Measurements from ENCODE around the gene GMEB2. TPM values are rescaled to one million over a fixed set of nuclear protein-coding genes. Genes with fewer than 3 reads are reported as not detected.

Gene GMEB2
- total RNA-seq, 6 experiments from 2014 or later: 3.2 to 7.0 (median 5.1) TPM

- H3K27ac ChIP-seq: peak within 1 kb of the TSS; percentile 65 to 83 (median 81)
- TF ChIP-seq CTCF (IDR thresholded peaks at IDR 0.05) (no peak), POLR2A (IDR thresholded peaks at IDR 0.05) (no peak)
- ATAC-seq: peak; percentile 94 to 98 (median 96)
- peaks cover 0 to 11% (median 3%) of the 10 kb centered on the region in 4 donors for H3K36me3 ChIP-seq
- peak within 1 kb of the TSS; percentile 65 to 94 (median 68) for H3K4me3 ChIP-seq
- intact Hi-C loops (cut with DNase I): no loop called here
- 3% methylated on average over 8 of the region's 73 CpGs for WGBS (ENCODE audit: insufficient coverage, low coverage, low lambda C conversion rate, missing lambda C conversion rate)
- H3K4me1 ChIP-seq: peaks cover 0 to 17% (median 6%) of the 10 kb centered on the region in 4 donors
- no peaks in the 10 kb centered on the region for H3K9me3 ChIP-seq
- DNase-seq: peak; percentile 94 to 95 (median 94)
- H3K27me3 ChIP-seq: no peaks in the 10 kb centered on the region
Observed at GRCh38 chr20:63657937-63658748, 31.2 kb upstream of the GMEB2 start, which contains the start of gene RTEL1. Gene RTEL1, plus strand, starts transcription at chr20:63658312. Its CDS starts 1,091 bp downstream, at chr20:63659403.

- intact Hi-C loops (cut with DNase I): no loop called here
- no peak for DNase-seq
- TF ChIP-seq POLR2A (IDR thresholded peaks at IDR 0.05) (no peak), CTCF (IDR thresholded peaks at IDR 0.05) (no peak)
- H3K4me1 ChIP-seq: peaks cover 0 to 20% (median 9%) of the 10 kb centered on the region in 4 donors
- H3K4me3 ChIP-seq: peak overlapping the region; percentile 65 to 94 (median 68)
- WGBS (ENCODE audit: insufficient coverage, low coverage, low lambda C conversion rate, missing lambda C conversion rate): 73% methylated on average over 8 of the region's 31 CpGs
- H3K9me3 ChIP-seq: no peaks in the 10 kb centered on the region
- peak overlapping the region; percentile 65 to 83 (median 81) for H3K27ac ChIP-seq
- peaks cover 0 to 6% of the 10 kb centered on the region in 2 donors for H3K27me3 ChIP-seq
- H3K36me3 ChIP-seq: peaks cover 0 to 10% (median 3%) of the 10 kb centered on the region in 4 donors
- no peak for ATAC-seq
Observed at GRCh38 chr20:63657260-63657936, 30.5 kb upstream of the GMEB2 start.

GRCh38 chr20:63656451-63656850 is 29.6 kb upstream of the GMEB2 start:
- TF ChIP-seq POLR2A (IDR thresholded peaks at IDR 0.05) (no peak), CTCF (IDR thresholded peaks at IDR 0.05) (no peak)
- no peaks in the 10 kb centered on the region for H3K9me3 ChIP-seq
- peaks cover 0 to 24% (median 11%) of the 10 kb centered on the region in 4 donors for H3K4me1 ChIP-seq
- no peak overlapping the region for H3K4me3 ChIP-seq
- intact Hi-C loops (cut with DNase I): no loop called here
- H3K27ac ChIP-seq: no peak overlapping the region
- DNase-seq: no peak
- H3K27me3 ChIP-seq: peaks cover 0 to 14% of the 10 kb centered on the region in 2 donors
- WGBS (ENCODE audit: insufficient coverage, low coverage, low lambda C conversion rate, missing lambda C conversion rate): 83% methylated on average over 1 of the region's 3 CpGs
- ATAC-seq: no peak
- H3K36me3 ChIP-seq: peaks cover 0 to 2% (median under 1%) of the 10 kb centered on the region in 4 donors

GRCh38 chr20:63655249-63655648 is 28.3 kb upstream of the GMEB2 start:
- H3K4me1 ChIP-seq: peaks cover 0 to 24% (median 11%) of the 10 kb centered on the region in 4 donors
- no peak overlapping the region for H3K4me3 ChIP-seq
- H3K9me3 ChIP-seq: no peaks in the 10 kb centered on the region
- TF ChIP-seq CTCF (IDR thresholded peaks at IDR 0.05) (no peak), POLR2A (IDR thresholded peaks at IDR 0.05) (no peak)
- DNase-seq: no peak
- no peak for ATAC-seq
- no peak overlapping the region for H3K27ac ChIP-seq
- 63% methylated on average over 2 of the region's 4 CpGs for WGBS (ENCODE audit: insufficient coverage, low coverage, low lambda C conversion rate, missing lambda C conversion rate)
- intact Hi-C loops (cut with DNase I): no loop called here
- no peaks in the 10 kb centered on the region for H3K36me3 ChIP-seq
- peaks cover 0 to 14% of the 10 kb centered on the region in 2 donors for H3K27me3 ChIP-seq

All from right lobe of liver (tissue), 6 donors.